Prostate gland (tissue), 2 donors: ENCODE results near the gene ELF2. TPM values are rescaled to one million over a fixed set of nuclear protein-coding genes. Genes with fewer than 3 reads are reported as not detected.

Experiments used
- DNase-seq: peaks from one replicate; pipeline ENCODE4 v3.0.0-alpha.2; 2019; ENCODE audit warnings: low spot score
- H3K27ac ChIP-seq, 2 donors: fragments of 200-600 bp; sonication (generic); 2 replicates each; pipeline ENCODE4 v1.5.1; 2017 to 2019
- H3K27me3 ChIP-seq: fragments of 200-600 bp; sonication (generic); replicated peaks from 2 replicates; pipeline ENCODE4 v1.5.1; 2019; ENCODE audit not compliant: insufficient read depth
- H3K36me3 ChIP-seq, 2 donors: fragments of 200-600 bp; sonication (generic); 1 replicate in 1 of 2; 2 replicates in 1 of 2; pipeline versions ENCODE4 v1.5.1 to v1.8.1; 2017 to 2019
- H3K4me1 ChIP-seq: fragments of 200-600 bp; sonication (generic); replicated peaks from 2 replicates; pipeline ENCODE4 v1.5.1; 2019
- H3K4me3 ChIP-seq, 2 donors: fragments of 200-600 bp; sonication (generic); 2 replicates each; pipeline ENCODE4 v1.5.1; 2017 to 2019
- H3K9me3 ChIP-seq: fragments of 200-600 bp; sonication (generic); 2 replicates; pipeline ENCODE4 v1.5.1; 2017
- CTCF ChIP-seq, 4 experiments: fragments of 200-600 bp in 2 of 4; fragments of 450-650 bp in 2 of 4; sonication (generic) in 2 of 4; IDR thresholded peaks; 1 replicate in 3 of 4; 2 replicates in 1 of 4; pipeline ENCODE4 v1.5.1; 2016 to 2019; ENCODE audit warnings: antibody characterized with exemption in 4 of 4, mild to moderate bottlenecking in 2 of 4, moderate library complexity in 2 of 4
- POLR2A ChIP-seq: fragments of 450-650 bp; IDR thresholded peaks from one replicate; pipeline ENCODE4 v1.6.1; 2016; ENCODE audit warnings: antibody characterized with exemption, mild to moderate bottlenecking
- POLR2AphosphoS5 ChIP-seq: sonication (generic); formaldehyde crosslinking; IDR thresholded peaks from one replicate; pipeline ENCODE4 v1.6.1; 2017; ENCODE audit warnings: antibody characterized with exemption
- WGBS: methylation state at CpG from one replicate; pipeline ENCODE4 v1.1.5; 2018; 5-methylcytosine and 5-hydroxymethylcytosine counted together
- intact Hi-C: fragments of 100-400 bp; cut with DNase I; formaldehyde crosslinking; loops from one replicate; pipeline ENCODE4 v1.14.2; 2022
- total RNA-seq, 2 donors: library from RNA; depleted of rRNA; stranded (reverse); fragments of >200 nt; gene quantifications; one replicate each; pipeline ENCODE4 v1.1.0, GENCODE V29; 2016

Gene ELF2
- total RNA-seq, 2 donors from 2014 or later, result 53.2 to 61.7 TPM

- intact Hi-C loops, result no loop called here
Measured at GRCh38 chr4:139112650-139113049, 64.4 kb downstream of the ELF2 start.

GRCh38 chr4:139108567-139109128 is 68.4 kb downstream of the ELF2 start:
- Histone ChIP-seq H3K27ac (no peak overlapping the region), H3K4me3 (no peak overlapping the region), H3K4me1 (no peaks in the 10 kb centered on the region), H3K9me3 (no peaks in the 10 kb centered on the region), H3K27me3 (no peaks in the 10 kb centered on the region), H3K36me3 (no peaks in the 10 kb centered on the region)
- DNase-seq, result no peak
- 81% methylated on average over 6 of the region's 6 CpGs for WGBS
- TF ChIP-seq POLR2A (no peak), CTCF (IDR thresholded peaks at IDR 0.05) (no peak), POLR2AphosphoS5 (no peak)
- intact Hi-C loops, result no loop called here

More at GRCh38 chr4:139112650-139113049, 64.4 kb downstream of the ELF2 start:
- no peaks in the 10 kb centered on the region for H3K4me1 ChIP-seq
- no peaks in the 10 kb centered on the region for H3K9me3 ChIP-seq
- 81% methylated on average over 5 of the region's 5 CpGs for WGBS
- TF ChIP-seq POLR2AphosphoS5 (no peak), CTCF (IDR thresholded peaks at IDR 0.05) (no peak), POLR2A (no peak)
- H3K27me3 ChIP-seq, result no peaks in the 10 kb centered on the region
- no peak overlapping the region for H3K27ac ChIP-seq
- no peak overlapping the region for H3K4me3 ChIP-seq
- no peak for DNase-seq
- H3K36me3 ChIP-seq, result no peaks in the 10 kb centered on the region

- Histone ChIP-seq H3K27me3 (no peaks in the 10 kb centered on the region), H3K4me1 (no peaks in the 10 kb centered on the region), H3K4me3 (no peak overlapping the region), H3K36me3 (no peaks in the 10 kb centered on the region), H3K9me3 (no peaks in the 10 kb centered on the region), H3K27ac (no peak overlapping the region)
- WGBS, result 4% methylated on average over 2 of the region's 2 CpGs
- peak; percentile 74 for DNase-seq
- intact Hi-C loops, result loop anchor here (1.0 kb wide), 1 partner anchor 196 kb away; no protein-coding TSS in a partner anchor
- TF ChIP-seq POLR2AphosphoS5 (peak; percentile 57), CTCF (IDR thresholded peaks at IDR 0.05) (peak; percentile 60 to 84 (median 79)), POLR2A (no peak)
Measured at GRCh38 chr4:139099366-139099982, 77.5 kb downstream of the ELF2 start.

GRCh38 chr4:139092271-139092670 is 84.7 kb downstream of the ELF2 start:
- TF ChIP-seq POLR2AphosphoS5 (no peak), CTCF (IDR thresholded peaks at IDR 0.05) (no peak), POLR2A (no peak)
- no peaks in the 10 kb centered on the region for H3K9me3 ChIP-seq
- H3K4me1 ChIP-seq, result no peaks in the 10 kb centered on the region
- intact Hi-C loops, result no loop called here
- WGBS, result 89% methylated on average over 12 of the region's 12 CpGs
- DNase-seq, result no peak
- H3K27me3 ChIP-seq, result no peaks in the 10 kb centered on the region
- no peaks in the 10 kb centered on the region for H3K36me3 ChIP-seq
- no peak overlapping the region for H3K27ac ChIP-seq
- H3K4me3 ChIP-seq, result no peak overlapping the region

- intact Hi-C loops, result no loop called here
- H3K4me3 ChIP-seq, result peak overlapping the region; percentile 72 to 78
- H3K36me3 ChIP-seq, result no peaks in the 10 kb centered on the region
- H3K27ac ChIP-seq, result peak overlapping the region; percentile 95 to 97
- no peaks in the 10 kb centered on the region for H3K27me3 ChIP-seq
- TF ChIP-seq POLR2A (no peak), CTCF (IDR thresholded peaks at IDR 0.05) (peak in 3 of 4 experiments; percentile 18 to 57 (median 40)), POLR2AphosphoS5 (no peak)
- H3K4me1 ChIP-seq, result no peaks in the 10 kb centered on the region
- DNase-seq, result no peak
- 28% methylated on average over 5 of the region's 5 CpGs for WGBS
- no peaks in the 10 kb centered on the region for H3K9me3 ChIP-seq
Measured at GRCh38 chr4:139085141-139085540, 91.9 kb downstream of the ELF2 start.
